IPS-18c (cell line): ENCODE results near the gene SYCP3.
"Not testable (repeated sequence)": the region's sequence is repeated elsewhere in the genome, so short reads cannot be mapped to it uniquely, and the experiment has no call there.

Source experiments
- H3K4me3 ChIP-seq: 2 replicates; pipeline ENCODE4 v1.7.0; 2013; ENCODE audit warnings: low read depth, mild to moderate bottlenecking, low read length, moderate library complexity; ENCODE audit not compliant: insufficient read depth
- H3K9me3 ChIP-seq: one replicate; pipeline ENCODE4 v1.6.1; 2013; ENCODE audit warnings: mild to moderate bottlenecking, low read length, moderate library complexity; ENCODE audit not compliant: control insufficient read depth, insufficient read depth

The SYCP3 gene

GRCh38 chr12:101764051-101764792 is 25.0 kb upstream of the SYCP3 start:
- no peak overlapping the region for H3K4me3 ChIP-seq
- no peaks in the 10 kb centered on the region for H3K9me3 ChIP-seq

GRCh38 chr12:101763246-101763931 is 24.1 kb upstream of the SYCP3 start:
- H3K4me3 ChIP-seq, result no peak overlapping the region
- no peaks in the 10 kb centered on the region for H3K9me3 ChIP-seq

DNA sequence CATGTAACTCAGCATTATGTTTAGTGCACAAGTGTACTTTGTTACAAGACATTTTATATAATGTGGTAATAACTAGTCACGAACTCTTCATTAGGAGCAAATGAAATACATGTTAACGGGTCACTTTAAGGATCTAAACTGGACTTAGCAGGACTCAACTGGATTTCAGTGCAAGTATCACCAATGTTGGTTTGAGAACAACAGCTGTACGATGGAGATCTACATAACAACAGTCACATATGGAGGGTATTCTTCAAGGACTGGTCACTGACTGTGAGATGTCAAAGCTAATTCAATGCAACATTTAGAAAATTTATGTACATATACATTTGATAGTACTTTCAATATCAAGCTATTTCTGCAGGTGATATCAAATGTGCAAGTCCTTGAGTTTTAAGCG is 22.5 kb upstream of the SYCP3 start:
- no peak overlapping the region for H3K4me3 ChIP-seq
- H3K9me3 ChIP-seq, result no peaks in the 10 kb centered on the region

- Histone ChIP-seq H3K4me3 (no peak overlapping the region), H3K9me3 (no peaks in the 10 kb centered on the region)
Measured at GRCh38 chr12:101761350-101761749, 22.1 kb upstream of the SYCP3 start.

GRCh38 chr12:101759396-101760047 is 20.3 kb upstream of the SYCP3 start:
- no peak overlapping the region for H3K4me3 ChIP-seq
- no peaks in the 10 kb centered on the region for H3K9me3 ChIP-seq

DNA sequence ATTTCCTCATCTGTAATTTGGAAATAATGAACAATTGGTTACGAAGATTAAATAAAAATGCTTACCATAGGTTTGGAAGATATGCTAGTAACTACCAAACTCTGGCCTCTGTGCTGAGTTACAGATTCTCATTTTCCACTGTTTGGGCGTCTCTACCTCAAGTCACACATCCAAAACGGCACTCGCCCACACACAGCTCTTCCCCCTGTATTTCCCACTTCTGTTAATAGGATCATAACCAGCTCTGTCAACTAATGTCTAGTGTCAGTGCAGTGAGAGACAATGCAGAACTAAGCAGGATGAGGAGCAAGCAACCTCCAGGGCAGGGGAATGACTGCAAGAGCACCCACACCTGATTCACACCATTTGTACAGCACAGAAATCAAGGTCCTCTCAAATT is 10.9 kb upstream of the SYCP3 start:
- Histone ChIP-seq H3K4me3 (no peak overlapping the region), H3K9me3 (no peaks in the 10 kb centered on the region)

DNA sequence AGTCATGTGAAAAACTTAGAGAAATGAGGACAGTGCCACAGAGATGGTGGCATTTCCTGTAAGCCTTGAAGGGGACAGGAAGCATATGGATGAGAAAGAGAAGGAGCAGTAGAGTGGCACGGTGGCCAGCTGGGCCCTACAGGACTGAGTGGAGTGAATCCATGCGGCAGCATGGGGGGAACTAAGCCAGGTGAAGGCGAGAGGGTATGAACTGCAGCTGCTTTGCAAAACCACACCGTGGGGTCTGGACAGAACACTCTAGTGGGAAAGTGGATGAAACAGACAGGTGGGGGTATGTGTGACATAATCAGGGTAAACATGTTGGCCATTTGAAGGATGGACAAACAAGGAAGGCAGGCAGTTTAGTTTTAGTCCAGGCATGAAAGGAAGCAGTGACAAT is 10.4 kb upstream of the SYCP3 start:
- Histone ChIP-seq H3K4me3 (no peak overlapping the region), H3K9me3 (no peaks in the 10 kb centered on the region)

GRCh38 chr12:101748907-101749306 is 9.6 kb upstream of the SYCP3 start:
- H3K4me3 ChIP-seq, result no peak overlapping the region
- H3K9me3 ChIP-seq, result no peaks in the 10 kb centered on the region

DNA sequence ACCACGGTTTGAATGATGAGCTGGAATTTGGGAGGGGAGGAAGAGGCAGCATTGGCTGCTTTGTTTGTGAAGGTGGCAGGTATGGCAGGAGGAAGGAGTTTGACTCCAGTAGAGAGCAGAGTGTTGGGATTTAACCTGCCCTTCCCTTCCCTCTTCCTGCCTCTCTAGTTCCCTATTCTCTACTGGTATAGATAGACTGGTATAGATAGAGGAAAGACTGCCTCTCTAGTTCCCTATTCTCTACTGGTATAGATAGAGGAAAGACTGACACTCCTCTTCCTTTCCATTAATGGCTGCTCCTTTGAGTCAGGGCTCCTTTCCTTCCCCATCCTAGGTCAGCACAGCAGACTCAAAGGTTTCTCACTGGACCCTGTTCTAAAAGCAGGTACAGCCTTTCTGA is 8.4 kb upstream of the SYCP3 start:
- Histone ChIP-seq H3K9me3 (no peaks in the 10 kb centered on the region), H3K4me3 (no peak overlapping the region)

DNA sequence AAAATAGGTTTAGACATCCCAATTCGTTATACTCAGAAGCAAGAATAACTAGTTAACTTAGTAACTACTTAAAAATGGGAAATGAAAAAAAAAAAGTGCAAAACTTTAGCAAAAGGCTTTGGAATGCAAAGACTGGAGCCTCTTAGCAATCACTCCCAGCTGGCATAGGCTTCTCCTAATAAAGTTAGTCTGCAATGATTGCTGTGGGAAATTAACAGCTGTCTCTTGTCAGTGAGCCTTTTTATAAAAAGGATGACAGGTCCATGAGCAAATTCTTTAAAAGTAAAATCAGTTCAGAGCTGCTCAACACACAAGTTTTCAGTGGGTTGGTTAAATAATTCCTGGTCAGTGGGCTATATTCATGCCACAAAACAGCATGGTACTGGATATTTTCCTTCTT is 7.4 kb upstream of the SYCP3 start:
- Histone ChIP-seq H3K9me3 (no peaks in the 10 kb centered on the region), H3K4me3 (no peak overlapping the region)

DNA sequence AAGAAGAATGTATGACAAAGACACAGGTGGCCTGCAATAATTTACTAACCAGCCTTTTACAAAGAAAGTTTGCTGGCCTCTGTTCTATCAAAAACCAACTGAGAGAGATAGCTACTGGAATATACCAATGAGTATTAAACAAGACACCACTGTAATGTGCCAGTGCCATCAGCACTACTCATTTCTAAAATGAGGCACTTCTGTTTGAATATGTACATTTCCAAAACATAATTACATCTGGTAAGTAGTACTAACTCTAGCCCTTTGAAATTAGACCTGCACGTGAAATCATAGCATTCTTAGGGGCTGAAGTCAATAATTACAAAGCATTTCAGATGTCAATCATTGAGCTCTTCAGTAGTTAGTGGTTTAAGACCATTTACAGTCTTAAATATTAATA is 6.9 kb upstream of the SYCP3 start:
- Histone ChIP-seq H3K9me3 (no peaks in the 10 kb centered on the region), H3K4me3 (no peak overlapping the region)

DNA sequence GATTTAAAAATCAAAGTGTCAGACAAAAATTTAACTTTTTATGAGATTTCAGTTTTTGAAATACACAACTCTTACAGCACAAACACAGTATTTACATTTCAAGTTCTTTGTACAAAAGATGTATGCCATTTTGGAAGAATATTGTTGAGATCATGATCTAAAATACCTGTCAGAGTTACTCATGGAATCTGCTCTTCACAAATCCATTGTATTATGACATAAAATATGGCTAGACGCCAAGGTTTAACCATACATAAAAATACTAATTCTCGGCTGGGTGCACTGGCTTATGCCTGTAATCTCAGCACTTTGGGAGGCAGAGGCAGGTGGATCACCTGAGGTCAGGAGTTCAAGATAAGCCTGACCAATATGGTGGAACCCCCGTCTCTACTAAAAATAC is 6.2 kb upstream of the SYCP3 start:
- Histone ChIP-seq H3K9me3 (no peaks in the 10 kb centered on the region), H3K4me3 (no peak overlapping the region)

DNA sequence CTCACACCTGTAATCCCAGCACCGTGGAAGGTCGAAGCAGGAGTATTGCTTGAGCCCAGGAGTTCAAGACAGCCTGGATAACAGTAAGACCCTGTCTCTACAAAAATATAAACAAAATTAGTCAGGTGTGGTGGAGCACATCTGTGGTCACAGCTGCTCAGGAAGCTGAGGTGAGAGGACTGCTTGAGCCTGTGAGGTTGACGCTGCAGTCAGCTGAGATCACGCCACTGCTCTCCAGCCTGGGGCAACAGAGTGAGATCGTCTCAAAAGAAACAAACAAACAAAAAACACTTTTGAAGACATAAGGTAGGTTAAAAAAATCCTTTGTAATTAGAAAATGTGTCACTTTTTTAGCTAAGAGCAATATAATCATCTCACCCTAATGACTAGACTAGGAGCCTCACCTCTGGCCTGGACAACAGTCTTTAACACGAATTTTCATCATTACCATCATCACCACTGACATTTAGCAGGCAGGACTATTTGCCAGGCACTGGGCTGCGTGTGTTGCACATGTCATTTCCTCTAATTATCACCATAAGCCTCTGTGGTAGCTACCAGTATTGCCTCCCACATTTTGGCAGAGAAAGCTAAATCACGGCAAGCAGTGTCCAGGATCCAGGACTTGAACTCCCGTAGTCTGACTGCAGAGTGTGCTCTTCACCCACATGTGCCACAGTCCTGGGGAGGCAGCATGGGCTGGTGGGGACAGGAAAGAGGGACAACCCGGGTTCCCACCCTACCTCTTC is 4.6 kb upstream of the SYCP3 start:
- no peak overlapping the region for H3K4me3 ChIP-seq
- H3K9me3 ChIP-seq, result no peaks in the 10 kb centered on the region

- Histone ChIP-seq H3K4me3 (no peak overlapping the region), H3K9me3 (no peaks in the 10 kb centered on the region)
Measured at GRCh38 chr12:101743242-101743641, 4.0 kb upstream of the SYCP3 start.

- Histone ChIP-seq H3K4me3 (no peak overlapping the region), H3K9me3 (no peaks in the 10 kb centered on the region)
Measured at GRCh38 chr12:101740980-101741379, 1.7 kb upstream of the SYCP3 start.

GRCh38 chr12:101740566-101740965 is 1.3 kb upstream of the SYCP3 start:
- Histone ChIP-seq H3K9me3 (no peaks in the 10 kb centered on the region), H3K4me3 (no peak overlapping the region)

- H3K9me3 ChIP-seq, result no peaks in the 10 kb centered on the region
- H3K4me3 ChIP-seq, result no peak overlapping the region
Measured at GRCh38 chr12:101737476-101737875, 1.8 kb downstream of the SYCP3 start.

DNA sequence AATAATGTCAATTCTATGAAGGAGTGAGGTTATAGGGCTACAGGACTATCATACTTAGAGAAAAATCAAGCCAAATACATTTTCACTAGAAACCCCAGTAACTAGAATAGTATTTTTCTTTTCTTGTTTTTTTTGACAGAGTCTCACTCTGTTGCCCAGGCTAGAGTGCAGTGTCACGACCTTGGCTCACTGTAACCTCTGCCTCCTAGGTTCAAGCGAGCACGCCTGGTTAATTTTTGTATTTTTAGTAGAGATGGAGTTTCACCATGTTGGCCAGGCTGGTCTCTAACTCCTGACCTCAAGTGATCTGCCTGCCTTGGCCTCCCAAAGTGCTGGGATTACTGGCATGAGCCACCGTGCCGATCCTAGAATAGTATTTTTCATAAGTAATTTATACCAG is 4.8 kb downstream of the SYCP3 start:
- H3K9me3 ChIP-seq, H3K4me3 ChIP-seq: not testable (repeated sequence)
